Gastroesophageal sphincter (tissue), 4 donors: Measurements from ENCODE around the gene PLEKHG2. TPM values are rescaled to one million over a fixed set of nuclear protein-coding genes. Genes with fewer than 3 reads are reported as not detected.

Source experiments
- ATAC-seq: fragments of 150-250 bp; one replicate; pipeline ENCODE4 v1.9.1; 2016; ENCODE audit warnings: mild to moderate bottlenecking, moderate library complexity
- H3K27ac ChIP-seq, 4 donors: fragments of 200-600 bp; sonication (generic) in 3 of 4; 1 replicate in 3 of 4; 2 replicates in 1 of 4; pipeline ENCODE4 v1.5.1; 2016 to 2019
- H3K27me3 ChIP-seq: fragments of 200-600 bp; sonication (generic); one replicate; pipeline ENCODE4 v1.5.1; 2019
- H3K36me3 ChIP-seq, 2 donors: fragments of 200-600 bp; sonication (generic); one replicate each; pipeline ENCODE4 v1.5.1; 2019; ENCODE audit warnings: control low read depth in 1 of 2
- H3K4me1 ChIP-seq, 3 donors: fragments of 200-600 bp; sonication (generic); 1 replicate in 2 of 3; 2 replicates in 1 of 3; pipeline ENCODE4 v1.5.1; 2016 to 2019; ENCODE audit warnings: control low read depth in 2 of 3
- H3K4me3 ChIP-seq, 2 donors: fragments of 200-600 bp; sonication (generic); one replicate each; pipeline ENCODE4 v1.5.1; 2019; ENCODE audit warnings: mild to moderate bottlenecking in 1 of 2, moderate library complexity in 1 of 2
- H3K9me3 ChIP-seq, 3 donors: fragments of 200-600 bp; sonication (generic); one replicate each; pipeline ENCODE4 v1.5.1; 2017 to 2019; ENCODE audit warnings: control low read depth in 2 of 3
- CTCF ChIP-seq, 4 experiments: fragments of 200-600 bp in 2 of 4; fragments of 450-650 bp in 2 of 4; sonication (generic) in 1 of 4; IDR thresholded peaks; one replicate each; pipeline ENCODE4 v1.5.1; 2017 to 2019; ENCODE audit warnings: antibody characterized with exemption in 4 of 4, mild to moderate bottlenecking in 2 of 4, moderate library complexity in 2 of 4
- EP300 ChIP-seq: sonication (generic); formaldehyde crosslinking; IDR thresholded peaks from one replicate; pipeline ENCODE4 v1.6.1; 2017; ENCODE audit warnings: antibody characterized with exemption, mild to moderate bottlenecking
- POLR2A ChIP-seq, 2 donors: fragments of 450-650 bp; IDR thresholded peaks; one replicate each; pipeline ENCODE4 v1.6.1; 2017; ENCODE audit warnings: antibody characterized with exemption in 2 of 2, mild to moderate bottlenecking in 2 of 2, moderate library complexity in 1 of 2
- POLR2AphosphoS5 ChIP-seq: sonication (generic); formaldehyde crosslinking; IDR thresholded peaks from one replicate; pipeline ENCODE4 v1.6.1; 2017; ENCODE audit warnings: antibody characterized with exemption
- WGBS, 2 donors: methylation state at CpG; one replicate each; pipeline ENCODE4 v1.1.5; 2018; ENCODE audit warnings: low coverage in 1 of 2; 5-methylcytosine and 5-hydroxymethylcytosine counted together
- total RNA-seq, 4 donors: library from RNA; depleted of rRNA; stranded (reverse); fragments of >200 nt; gene quantifications; one replicate each; pipeline ENCODE4 v1.1.0, GENCODE V29; 2016

Gene PLEKHG2
- total RNA-seq: 10 to 100 TPM; 19.5 to 35.3 (median 23.4) TPM

GRCh38 chr19:39412100-39412866 is at the start of gene PLEKHG2:
Gene PLEKHG2, plus strand, starts transcription at chr19:39412669. Its CDS starts 1,418 bp downstream, at chr19:39414087.
- Histone ChIP-seq H3K27ac (peak within 1 kb of the TSS; percentile 99 to 100 (median 99)), H3K9me3 (no peaks in the 10 kb centered on the region), H3K36me3 (peaks cover 4 to 31% of the 10 kb centered on the region in 2 donors), H3K4me1 (peaks cover 0 to 57% (median 24%) of the 10 kb centered on the region in 3 donors), H3K4me3 (peak within 1 kb of the TSS; percentile 85 to 90), H3K27me3 (no peaks in the 10 kb centered on the region)
- WGBS, 2 donors: 0% methylated on average over 15 to 16 of the region's 60 CpGs
- TF ChIP-seq POLR2AphosphoS5 (peak; percentile 93), POLR2A (IDR thresholded peaks at IDR 0.05) (peak; percentile 97 to 99), EP300 (no peak), CTCF (IDR thresholded peaks at IDR 0.05) (peak in 3 of 4 experiments; percentile 89 to 94 (median 93))
- peak; percentile 55 for ATAC-seq

GRCh38 chr19:39362682-39363657 is 49.5 kb upstream of the PLEKHG2 start:
- peak; percentile 82 for ATAC-seq
- peaks cover 0 to 56% (median 10%) of the 10 kb centered on the region in 3 donors for H3K4me1 ChIP-seq
- 37 to 43% methylated on average over 3 to 5 of the region's 6 CpGs for WGBS, 2 donors
- no peaks in the 10 kb centered on the region for H3K9me3 ChIP-seq
- H3K27me3 ChIP-seq: no peaks in the 10 kb centered on the region
- H3K4me3 ChIP-seq: no peak overlapping the region
- peaks cover 0 to 90% of the 10 kb centered on the region in 2 donors for H3K36me3 ChIP-seq
- peak; percentile 45 for TF ChIP-seq POLR2AphosphoS5
- no peak for TF ChIP-seq EP300
- TF ChIP-seq CTCF (IDR thresholded peaks at IDR 0.05): no peak
- TF ChIP-seq POLR2A (IDR thresholded peaks at IDR 0.05): no peak
- H3K27ac ChIP-seq: peak overlapping the region in 3 of 4 donors; percentile 62 to 80 (median 73)

GRCh38 chr19:39363901-39364457 is 48.5 kb upstream of the PLEKHG2 start:
- peak; percentile 65 for ATAC-seq
- 50 to 86% methylated on average over 2 to 4 of the region's 5 CpGs for WGBS, 2 donors
- H3K27ac ChIP-seq: peak overlapping the region in 3 of 4 donors; percentile 62 to 80 (median 73)
- TF ChIP-seq EP300: no peak
- TF ChIP-seq CTCF (IDR thresholded peaks at IDR 0.05): no peak
- no peak for TF ChIP-seq POLR2A (IDR thresholded peaks at IDR 0.05)
- TF ChIP-seq POLR2AphosphoS5: no peak
- H3K9me3 ChIP-seq: no peaks in the 10 kb centered on the region
- peaks cover 0 to 60% (median 10%) of the 10 kb centered on the region in 3 donors for H3K4me1 ChIP-seq
- H3K4me3 ChIP-seq: no peak overlapping the region
- H3K36me3 ChIP-seq: peaks cover 0 to 89% of the 10 kb centered on the region in 2 donors
- H3K27me3 ChIP-seq: no peaks in the 10 kb centered on the region

GRCh38 chr19:39365531-39365930 is 46.9 kb upstream of the PLEKHG2 start:
- no peak for TF ChIP-seq CTCF (IDR thresholded peaks at IDR 0.05)
- TF ChIP-seq POLR2AphosphoS5: no peak
- TF ChIP-seq EP300: no peak
- no peak for TF ChIP-seq POLR2A (IDR thresholded peaks at IDR 0.05)
- H3K4me3 ChIP-seq: no peak overlapping the region
- H3K4me1 ChIP-seq: peaks cover 0 to 60% (median 10%) of the 10 kb centered on the region in 3 donors
- H3K9me3 ChIP-seq: no peaks in the 10 kb centered on the region
- no peaks in the 10 kb centered on the region for H3K27me3 ChIP-seq
- WGBS, 2 donors: 100% methylated on average over 1 of the region's 1 CpG
- peaks cover 0 to 89% of the 10 kb centered on the region in 2 donors for H3K36me3 ChIP-seq
- ATAC-seq: no peak
- peak overlapping the region in 3 of 4 donors; percentile 1 to 73 (median 62) for H3K27ac ChIP-seq
